Measurements from ENCODE around the gene SH3RF3.
"Not testable (repeated sequence)": the region's sequence is repeated elsewhere in the genome, so short reads cannot be mapped to it uniquely, and the experiment has no call there.

GRCh38 chr2:109224341-109224740 is 95.3 kb downstream of the SH3RF3 start:
- TF ChIP-seq ZNF133 (CRISPR knock-in tag; IDR thresholded peaks at IDR 0.05); KDM4B (IDR thresholded peaks at IDR 0.05; ENCODE audit: borderline replicate concordance in 2 of 2, low read depth in 1 of 2); HDAC2 (IDR thresholded peaks at IDR 0.05); CTCF (IDR thresholded peaks at IDR 0.05 in 2 of 3, conservative IDR thresholded peaks at IDR 0.05 in 1 of 3; ENCODE audit: insufficient read depth in 2 of 3, low read depth in 1 of 3, low read length in 3 of 3); E2F4 (CRISPR knock-in tag; IDR thresholded peaks at IDR 0.05; ENCODE audit: low read depth); ESRRA (IDR thresholded peaks at IDR 0.05; ENCODE audit: borderline replicate concordance, low read depth); ETV5 (CRISPR knock-in tag; IDR thresholded peaks at IDR 0.05; ENCODE audit: low read depth); ARID3B (CRISPR knock-in tag; IDR thresholded peaks at IDR 0.05; ENCODE audit: borderline replicate concordance); EP300 (IDR thresholded peaks at IDR 0.05; ENCODE audit: low read length): not testable (repeated sequence)
